Stimulated activated CD4-positive, alpha-beta T cell treated with anti-CD3 and anti-CD28 coated beads, Interleukin-2, amount 100 ng/mL, for 4 hours (primary cell): ENCODE results near the gene XRCC2.

ENCODE experiments used
- DNase-seq: peaks from one replicate; pipeline ENCODE4 v3.0.0-alpha.2; 2020; ENCODE audit warnings: low read depth

XRCC2 gene

GRCh38 chr7:152615031-152615741 is 60.8 kb downstream of the XRCC2 start:
- DNase-seq, result no peak

GRCh38 chr7:152608656-152609055 is 67.3 kb downstream of the XRCC2 start:
- DNase-seq, result no peak

DNA sequence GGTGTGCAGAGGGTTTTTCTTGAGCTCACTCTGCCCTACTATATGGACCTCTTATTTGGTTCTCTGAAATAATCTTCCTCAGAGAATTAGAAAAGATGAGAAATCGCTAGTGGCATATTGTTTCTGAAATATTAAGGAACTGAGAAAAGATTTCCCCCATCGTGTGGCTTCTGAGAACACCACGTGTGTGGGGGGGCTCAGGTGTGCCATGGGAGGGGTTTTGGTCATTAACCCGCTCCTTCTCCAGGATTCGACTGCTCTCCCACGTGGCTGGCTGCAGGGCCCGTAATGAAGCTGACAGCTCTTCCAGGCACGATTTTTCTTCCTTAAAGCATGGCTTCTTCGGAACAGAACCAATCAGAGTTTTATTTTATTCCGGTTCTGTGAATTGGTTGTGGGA is 67.7 kb downstream of the XRCC2 start:
- no peak for DNase-seq

DNA sequence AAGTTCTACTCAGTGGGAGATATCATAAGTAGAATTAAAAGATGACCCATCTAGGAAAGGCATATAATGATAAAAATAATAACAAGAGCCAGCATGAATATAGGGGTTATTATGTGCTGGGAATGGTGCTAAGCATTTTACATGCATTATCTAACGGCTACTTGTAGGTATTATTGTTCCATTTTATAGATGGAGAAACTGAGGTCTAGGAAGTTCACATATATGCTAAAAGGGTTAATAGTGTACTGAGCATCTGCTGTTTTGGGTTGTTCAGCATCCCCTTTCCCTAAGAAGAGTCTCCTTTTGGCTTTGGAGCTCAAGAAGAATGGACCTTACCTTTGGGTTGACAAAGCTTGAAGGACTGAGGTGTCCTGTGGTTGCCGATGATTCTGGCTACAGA is 68.9 kb downstream of the XRCC2 start:
- no peak for DNase-seq

DNA sequence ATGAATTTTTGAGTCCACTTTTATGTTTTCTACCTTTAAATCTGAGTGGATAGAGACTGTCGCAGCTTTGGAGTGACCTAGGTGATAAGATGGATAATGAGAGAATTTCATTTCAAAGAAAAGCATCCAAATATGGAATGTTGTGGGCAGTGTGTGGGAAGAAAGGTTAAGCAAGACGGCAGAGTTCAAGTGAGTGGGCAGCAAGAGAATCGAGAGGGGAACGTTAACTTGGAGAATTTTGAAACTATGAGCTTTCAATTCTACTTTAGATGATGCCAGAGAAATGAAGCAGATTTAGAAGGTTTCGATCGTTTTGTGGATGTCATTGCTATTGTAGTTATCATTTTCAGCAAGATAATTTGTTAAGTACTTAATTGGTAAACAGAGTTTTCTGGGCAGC is 73.0 kb downstream of the XRCC2 start:
- DNase-seq, result no peak

- DNase-seq, result no peak
Measured at GRCh38 chr7:152601305-152601798, 74.6 kb downstream of the XRCC2 start.

DNA sequence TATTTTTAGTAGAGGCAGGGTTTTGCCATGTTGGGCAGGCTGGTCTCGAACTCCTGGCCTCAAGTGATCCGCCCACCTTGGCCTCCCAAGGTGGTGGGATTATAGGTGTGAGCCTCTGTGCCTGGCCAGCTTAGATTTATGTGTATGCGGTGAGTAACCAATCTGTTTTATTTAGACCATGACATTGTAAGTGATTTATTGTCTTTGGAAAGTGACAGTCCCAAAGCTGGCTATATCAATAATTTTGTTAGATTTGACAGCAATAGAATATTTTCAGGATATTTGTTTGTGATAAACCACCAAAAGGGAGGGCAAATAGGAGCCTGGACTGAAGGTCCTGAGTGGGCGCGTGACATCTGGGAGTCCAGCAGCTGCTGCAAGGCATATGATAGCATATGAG is 75.7 kb downstream of the XRCC2 start:
- no peak for DNase-seq

GRCh38 chr7:152597507-152597906 is 78.4 kb downstream of the XRCC2 start:
- DNase-seq, result no peak

- no peak for DNase-seq
Measured at GRCh38 chr7:152596824-152597223, 79.1 kb downstream of the XRCC2 start.
